NCI-H774 (cell line): ENCODE data around the gene B9D2.
"Not testable (repeated sequence)": the region's sequence is repeated elsewhere in the genome, so short reads cannot be mapped to it uniquely, and the experiment has no call there.

Experiments used
- DNase-seq: peaks from one replicate; lab custom pipeline; 2025; lab: John Stamatoyannopoulos, UW

Gene B9D2

DNA sequence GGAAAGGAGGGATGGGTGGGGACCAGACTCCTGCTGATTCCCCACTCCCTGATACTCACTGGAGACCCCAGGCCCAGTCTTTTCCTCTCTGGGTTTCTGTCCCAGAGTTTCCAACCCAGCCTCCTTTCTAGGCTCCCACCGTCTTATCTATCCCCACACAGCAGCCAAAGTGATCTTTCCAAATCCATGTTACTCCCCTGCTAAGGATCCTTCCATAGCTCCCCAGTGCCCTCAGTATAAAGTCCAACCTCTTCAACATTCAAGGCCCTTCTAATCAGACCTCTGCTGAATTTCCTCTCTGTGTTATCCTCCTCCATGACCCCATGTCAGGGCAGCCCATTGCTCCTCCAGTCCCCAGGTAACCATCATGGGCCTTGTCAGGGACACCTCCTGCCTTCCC is 8.9 kb downstream of the B9D2 start:
- no peak for DNase-seq

- DNase-seq, result no peak
These were observed 9.5 kb downstream of the B9D2 start for GRCh38 chr19:41354343-41354953.

DNA sequence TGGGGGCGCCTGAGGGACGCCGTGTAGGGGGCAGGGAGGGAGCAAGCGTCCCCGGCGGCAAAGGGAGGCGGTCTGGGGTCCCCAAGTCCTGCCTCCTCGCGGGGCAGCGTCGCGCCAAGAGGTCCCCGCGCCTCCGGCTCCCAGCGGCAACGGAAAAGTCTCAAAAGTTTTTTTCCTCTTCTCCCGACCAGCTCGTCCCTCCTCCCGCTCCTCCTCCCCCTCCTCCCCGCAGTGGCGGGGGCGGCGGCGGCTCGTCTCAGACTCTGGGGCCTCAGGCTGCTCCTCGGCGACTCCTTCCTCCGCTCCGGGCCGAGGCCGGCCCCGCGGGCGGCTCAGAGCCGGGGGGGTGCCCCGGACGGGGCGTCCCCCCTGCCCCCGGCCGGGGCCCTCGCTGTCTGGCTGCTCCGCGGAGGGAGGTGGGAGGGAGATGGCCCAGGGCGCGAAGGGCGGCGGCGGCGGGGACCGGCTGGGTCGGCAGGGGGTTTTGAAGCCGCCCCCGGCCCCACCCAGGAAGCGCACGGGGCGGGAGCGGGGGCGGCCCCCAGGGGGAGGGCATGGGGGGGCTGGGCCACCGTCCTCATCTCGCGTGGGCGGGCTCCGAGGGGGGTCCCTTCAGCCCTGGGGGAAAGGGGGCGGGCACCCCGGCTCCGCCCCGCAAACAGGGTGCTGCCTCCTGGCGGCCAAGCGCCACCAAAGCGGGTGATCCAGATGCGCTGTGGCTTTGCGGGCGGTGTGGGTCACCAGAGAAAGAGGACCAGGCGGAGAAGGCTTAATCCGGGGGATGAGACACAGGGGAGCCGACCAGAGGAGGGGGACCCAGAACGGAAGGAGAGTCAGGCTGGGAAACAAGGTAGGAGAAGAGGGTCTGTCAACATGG is 10.2 kb downstream of the B9D2 start, which contains the start of gene TGFB1:
TGFB1 (minus strand) TSS at position 457 of the 877 bp plus-strand sequence. CDS start 878 bp downstream, outside the sequence.
- DNase-seq, result peak; percentile 9

DNA sequence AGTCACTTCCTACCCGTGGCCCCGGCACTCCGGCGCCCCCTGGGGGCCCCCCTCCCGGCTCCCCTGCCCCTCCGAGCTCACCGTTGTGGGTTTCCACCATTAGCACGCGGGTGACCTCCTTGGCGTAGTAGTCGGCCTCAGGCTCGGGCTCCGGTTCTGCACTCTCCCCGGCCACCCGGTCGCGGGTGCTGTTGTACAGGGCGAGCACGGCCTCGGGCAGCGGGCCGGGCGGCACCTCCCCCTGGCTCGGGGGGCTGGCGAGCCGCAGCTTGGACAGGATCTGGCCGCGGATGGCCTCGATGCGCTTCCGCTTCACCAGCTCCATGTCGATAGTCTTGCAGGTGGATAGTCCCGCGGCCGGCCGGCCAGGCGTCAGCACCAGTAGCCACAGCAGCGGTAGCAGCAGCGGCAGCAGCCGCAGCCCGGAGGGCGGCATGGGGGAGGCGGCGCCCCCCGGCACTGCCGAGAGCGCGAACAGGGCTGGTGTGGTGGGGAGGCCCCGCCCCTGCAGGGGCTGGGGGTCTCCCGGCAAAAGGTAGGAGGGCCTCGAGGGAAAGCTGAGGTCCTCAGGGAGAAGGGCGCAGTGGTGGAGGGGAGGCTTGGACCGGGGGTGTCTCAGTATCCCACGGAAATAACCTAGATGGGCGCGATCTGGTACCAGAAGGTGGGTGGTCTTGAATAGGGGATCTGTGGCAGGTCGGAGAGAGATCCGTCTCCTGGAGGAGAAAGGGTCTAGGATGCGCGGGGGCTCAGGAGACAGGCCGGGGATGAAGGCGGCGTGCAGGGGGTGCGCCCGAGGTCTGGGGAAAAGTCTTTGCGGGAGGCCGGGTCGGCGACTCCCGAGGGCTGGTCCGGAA is 11.1 kb downstream of the B9D2 start:
- no peak for DNase-seq

- no peak for DNase-seq
These were observed 11.7 kb downstream of the B9D2 start for GRCh38 chr19:41352279-41352608.

GRCh38 chr19:41351339-41352245 is 12.4 kb downstream of the B9D2 start:
- no peak for DNase-seq

GRCh38 chr19:41350735-41351338 is 13.1 kb downstream of the B9D2 start:
- DNase-seq, result no peak

DNA sequence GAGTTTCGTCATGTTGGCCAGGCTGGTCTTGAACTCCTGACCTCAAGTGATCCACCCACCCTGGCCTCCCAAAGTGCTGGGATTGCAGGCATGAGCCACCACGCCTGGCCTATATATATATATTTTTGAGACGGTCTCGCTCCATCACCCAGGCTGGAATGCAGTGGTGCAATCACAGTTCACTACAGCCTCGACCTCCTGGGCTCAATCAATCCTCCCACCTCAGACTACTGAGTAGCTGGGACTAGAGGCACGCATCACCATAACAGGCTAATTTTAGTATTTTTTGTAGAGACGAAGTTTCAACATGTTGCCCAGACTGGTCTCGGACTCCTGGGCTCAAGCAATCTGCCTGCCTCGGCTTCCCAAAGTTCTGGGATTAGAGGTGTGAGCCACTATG is 17.0 kb downstream of the B9D2 start:
- not testable (repeated sequence) for DNase-seq

GRCh38 chr19:41344162-41344561 is 19.8 kb downstream of the B9D2 start:
- no peak for DNase-seq

DNA sequence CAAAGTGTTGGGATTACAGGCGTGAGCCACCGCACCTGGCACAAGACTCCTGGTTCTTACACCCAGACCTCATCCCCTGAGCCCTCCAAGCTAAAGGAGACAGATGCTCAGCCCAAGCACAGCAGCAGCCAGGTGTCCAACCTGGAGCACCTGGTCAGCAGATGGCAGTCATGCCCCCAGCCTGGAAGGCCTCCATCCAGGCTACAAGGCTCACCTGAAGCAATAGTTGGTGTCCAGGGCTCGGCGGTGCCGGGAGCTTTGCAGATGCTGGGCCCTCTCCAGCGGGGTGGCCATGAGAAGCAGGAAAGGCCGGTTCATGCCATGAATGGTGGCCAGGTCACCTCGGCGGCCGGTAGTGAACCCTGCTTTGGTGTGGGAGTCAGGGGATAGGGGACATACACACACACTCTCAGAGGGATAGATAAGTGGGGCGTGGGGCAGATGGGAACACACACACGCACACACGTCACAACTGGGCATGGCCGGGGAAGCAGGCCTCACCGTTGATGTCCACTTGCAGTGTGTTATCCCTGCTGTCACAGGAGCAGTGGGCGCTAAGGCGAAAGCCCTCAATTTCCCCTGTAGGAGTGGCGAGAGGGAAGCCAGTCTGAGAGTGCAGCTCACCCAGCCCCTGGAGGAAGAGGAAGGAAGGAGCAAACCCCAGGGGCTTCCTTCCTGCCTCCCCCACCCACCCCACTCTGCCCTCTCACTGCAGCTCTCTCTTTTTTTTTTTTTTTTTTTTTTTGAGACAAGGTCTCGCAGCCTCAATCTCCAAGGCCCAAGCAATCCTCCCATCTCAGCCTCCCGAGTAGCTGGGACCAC is 22.1 kb downstream of the B9D2 start:
- no peak for DNase-seq

GRCh38 chr19:41339936-41340335 is 24.0 kb downstream of the B9D2 start:
- no peak for DNase-seq

GRCh38 chr19:41335467-41335866 is 28.5 kb downstream of the B9D2 start:
- no peak for DNase-seq

- DNase-seq, result no peak
These were observed 29.2 kb downstream of the B9D2 start for GRCh38 chr19:41334793-41335192.

DNA sequence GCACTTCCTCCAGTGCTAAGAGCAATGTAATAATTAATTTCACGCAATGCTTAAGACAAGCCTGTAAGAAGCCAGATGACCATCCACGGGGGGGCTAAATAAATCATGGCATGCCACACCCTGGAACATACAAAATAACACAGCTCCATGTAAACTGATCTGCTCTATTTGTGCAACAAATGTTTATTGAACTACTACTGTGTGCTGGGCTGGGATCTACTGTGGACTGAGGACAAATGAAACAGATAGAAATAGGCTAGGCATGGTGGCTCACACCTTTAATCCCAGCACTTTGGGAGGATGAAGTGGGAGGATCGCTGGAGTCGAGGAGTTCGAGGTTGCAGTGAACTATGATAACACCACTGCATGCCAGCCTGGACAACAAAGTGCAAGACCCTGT is 31.5 kb downstream of the B9D2 start:
- no peak for DNase-seq

DNA sequence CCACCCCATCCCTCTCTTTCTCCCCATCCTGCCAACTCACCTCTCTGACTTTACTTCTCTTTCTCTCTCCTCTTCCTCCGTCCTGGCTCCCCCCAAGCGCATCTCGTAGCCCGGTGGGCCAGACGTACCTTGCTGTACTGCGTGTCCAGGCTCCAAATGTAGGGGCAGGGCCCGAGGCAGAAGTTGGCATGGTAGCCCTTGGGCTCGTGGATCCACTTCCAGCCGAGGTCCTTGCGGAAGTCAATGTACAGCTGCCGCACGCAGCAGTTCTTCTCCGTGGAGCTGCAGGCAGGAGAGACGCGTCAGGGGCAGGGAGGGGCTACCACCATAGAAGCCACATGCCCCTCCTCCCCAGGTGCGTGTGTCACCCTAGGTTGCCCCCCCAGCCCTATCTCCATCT is 31.9 kb downstream of the B9D2 start:
- DNase-seq, result no peak

DNA sequence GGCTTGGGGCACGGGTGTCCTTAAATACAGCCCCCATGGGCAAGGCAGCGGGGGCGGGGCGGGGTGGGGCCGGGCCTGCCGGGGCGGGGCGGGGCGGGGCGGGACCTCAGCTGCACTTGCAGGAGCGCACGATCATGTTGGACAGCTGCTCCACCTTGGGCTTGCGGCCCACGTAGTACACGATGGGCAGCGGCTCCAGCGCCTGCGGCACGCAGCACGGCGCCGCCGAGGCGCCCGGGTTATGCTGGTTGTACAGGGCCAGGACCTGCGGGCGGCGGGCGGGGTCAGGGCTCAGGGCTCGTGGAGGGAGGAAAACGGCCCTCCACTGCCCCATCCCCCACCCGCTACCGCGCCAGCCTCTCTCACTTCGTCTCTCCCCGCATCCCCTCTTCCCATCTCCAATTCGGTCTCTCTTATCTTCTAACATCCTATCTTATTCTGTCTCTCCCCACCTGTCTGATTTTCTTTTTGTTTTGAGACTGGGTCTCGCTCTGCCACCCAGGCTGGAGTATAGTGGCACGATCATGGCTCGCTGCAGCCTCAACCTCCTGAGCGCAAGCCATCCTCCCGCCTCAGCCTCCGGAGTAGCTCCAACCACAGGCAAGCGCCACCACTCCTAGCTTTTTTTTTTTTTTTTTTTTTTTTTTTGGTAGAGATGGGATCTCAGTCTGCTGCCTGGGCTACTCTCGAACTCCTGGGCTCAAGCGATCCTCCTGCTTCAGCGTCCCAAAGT is 32.8 kb downstream of the B9D2 start:
- peak; percentile 38 for DNase-seq

DNA sequence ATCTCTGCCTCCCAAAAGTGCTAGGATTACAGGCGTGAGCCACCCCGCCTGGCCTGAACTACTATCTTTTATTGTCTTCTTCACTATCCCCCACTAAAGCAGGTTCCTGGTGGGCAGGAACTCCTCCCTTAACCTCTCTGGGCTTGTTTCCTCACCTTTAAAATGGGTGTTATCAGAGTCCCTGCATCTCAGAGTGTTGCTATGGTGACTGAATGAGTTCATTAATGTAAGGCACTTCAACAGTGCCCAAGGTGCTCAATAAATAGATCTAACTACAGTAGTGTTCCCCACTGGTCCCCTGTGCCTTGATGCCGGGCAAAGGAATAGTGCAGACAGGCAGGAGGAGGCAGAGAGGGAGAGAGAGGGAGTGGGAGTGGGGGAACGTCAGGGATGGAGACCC is 33.5 kb downstream of the B9D2 start:
- DNase-seq, result no peak

DNA sequence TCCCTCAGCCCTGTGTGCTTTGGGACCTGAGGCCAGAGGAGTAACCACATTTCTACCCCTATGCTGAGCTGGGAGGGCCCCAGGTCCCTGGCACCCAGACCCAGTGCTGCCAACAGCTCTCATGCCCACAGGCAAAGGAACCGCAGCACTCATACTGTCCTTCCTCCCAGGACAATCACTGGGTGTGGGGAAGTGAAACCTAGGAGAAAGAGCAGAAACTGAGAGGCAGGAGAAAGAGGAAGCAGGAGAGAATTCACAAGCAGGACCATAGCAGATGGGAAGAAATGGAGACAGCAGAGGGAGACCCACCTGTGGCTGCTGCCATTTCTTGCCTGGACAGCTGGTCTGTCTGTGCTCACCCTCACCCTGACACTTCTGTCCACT is 35.1 kb downstream of the B9D2 start:
- no peak for DNase-seq

- no peak for DNase-seq
These were observed 35.6 kb downstream of the B9D2 start for GRCh38 chr19:41328157-41328841.
